Measurements from ENCODE around the gene ADRA2B.
"Not testable (repeated sequence)": the region's sequence is repeated elsewhere in the genome, so short reads cannot be mapped to it uniquely, and the experiment has no call there.

Gene ADRA2B

DNA sequence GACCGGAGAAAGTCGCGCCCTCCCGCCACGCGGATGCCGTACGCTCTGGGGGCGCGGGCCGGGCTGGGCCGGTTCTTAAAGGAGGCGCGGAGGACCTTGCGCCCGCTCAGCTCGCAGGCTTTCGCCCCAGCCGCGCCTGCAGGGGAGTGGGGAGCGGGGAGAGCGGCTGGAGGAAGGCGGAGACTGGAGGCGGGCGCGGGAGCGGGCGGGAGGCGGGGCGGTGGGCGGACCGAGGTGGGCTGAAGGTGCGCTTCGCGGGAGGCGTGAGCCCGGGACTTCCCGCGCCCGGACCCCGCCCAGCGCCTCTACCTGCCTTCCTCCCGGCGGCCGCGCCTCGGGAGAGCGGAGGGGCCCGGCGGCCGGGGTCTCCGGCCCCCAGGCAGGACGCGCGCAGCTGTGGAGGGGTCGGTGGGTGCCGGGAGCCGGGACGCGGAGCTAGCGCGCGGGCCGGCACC is at the start of gene ADRA2B:
TSS of gene ADRA2B (minus strand) at position 148 of the 455 bp plus-strand sequence. CDS start 422 bp downstream, outside the sequence.
- no peak for DNase-seq (ENCODE audit: low read depth)

- no peak for DNase-seq (ENCODE audit: low read depth)
These were observed 48.3 kb upstream of the ADRA2B start for GRCh38 chr2:96164459-96165184.

DNA sequence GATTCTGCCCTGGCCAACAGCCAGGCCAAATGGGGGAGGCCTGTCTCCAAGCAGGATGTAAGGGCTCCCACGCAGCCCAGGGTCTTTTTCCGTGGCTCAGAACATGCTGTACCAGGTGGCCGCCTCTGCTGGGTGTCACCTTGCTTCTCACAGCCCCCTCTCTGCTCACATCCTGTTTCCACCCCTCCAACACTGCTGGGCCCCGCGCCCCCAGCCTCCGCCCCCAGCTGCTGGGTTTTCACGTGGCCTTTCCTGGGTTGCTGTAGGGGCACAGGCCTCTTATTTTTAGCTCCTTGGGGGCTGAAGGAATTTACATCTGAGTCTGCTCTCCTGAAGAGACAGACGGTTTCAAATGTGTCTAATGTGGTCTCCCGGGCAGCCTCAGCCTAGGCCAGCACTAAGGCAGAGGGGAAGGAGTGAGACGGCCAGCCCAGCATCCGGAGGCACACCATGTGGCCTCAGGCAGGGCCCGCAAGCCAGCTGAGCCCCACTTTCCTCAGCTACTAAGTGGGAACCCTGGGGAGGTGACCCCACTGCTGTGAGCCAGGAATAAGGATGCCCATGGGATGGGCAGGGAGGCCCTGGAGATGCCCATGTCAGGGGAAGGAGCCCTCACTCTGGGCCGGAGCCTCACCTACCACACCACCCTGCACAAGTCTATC is 47.5 kb upstream of the ADRA2B start:
- no peak for DNase-seq (ENCODE audit: low read depth)

- DNase-seq (ENCODE audit: low read depth) = no peak
These were observed 47.0 kb upstream of the ADRA2B start for GRCh38 chr2:96163415-96163767.

GRCh38 chr2:96161898-96162297 is 45.5 kb upstream of the ADRA2B start:
- DNase-seq (ENCODE audit: low read depth) = no peak

DNA sequence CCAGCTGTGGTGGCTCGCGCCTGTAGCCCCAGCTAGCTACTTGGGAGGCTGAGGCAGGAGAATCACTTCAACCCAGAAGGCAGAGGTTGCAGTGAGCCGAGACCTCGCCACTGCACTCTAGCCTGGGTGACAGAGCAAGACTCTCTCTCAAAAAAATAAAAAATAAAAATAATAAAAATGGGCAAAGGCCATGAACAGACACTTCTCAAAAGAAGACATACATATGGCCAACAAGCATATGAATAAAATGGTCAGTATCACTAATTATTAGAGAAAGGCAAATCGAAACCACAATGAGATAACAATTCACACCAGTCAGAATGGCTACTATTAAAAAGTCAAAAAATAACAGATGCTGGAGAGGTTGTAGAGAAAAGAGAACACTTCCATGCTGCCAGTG is 44.0 kb upstream of the ADRA2B start:
- DNase-seq (ENCODE audit: low read depth) = not testable (repeated sequence)

DNA sequence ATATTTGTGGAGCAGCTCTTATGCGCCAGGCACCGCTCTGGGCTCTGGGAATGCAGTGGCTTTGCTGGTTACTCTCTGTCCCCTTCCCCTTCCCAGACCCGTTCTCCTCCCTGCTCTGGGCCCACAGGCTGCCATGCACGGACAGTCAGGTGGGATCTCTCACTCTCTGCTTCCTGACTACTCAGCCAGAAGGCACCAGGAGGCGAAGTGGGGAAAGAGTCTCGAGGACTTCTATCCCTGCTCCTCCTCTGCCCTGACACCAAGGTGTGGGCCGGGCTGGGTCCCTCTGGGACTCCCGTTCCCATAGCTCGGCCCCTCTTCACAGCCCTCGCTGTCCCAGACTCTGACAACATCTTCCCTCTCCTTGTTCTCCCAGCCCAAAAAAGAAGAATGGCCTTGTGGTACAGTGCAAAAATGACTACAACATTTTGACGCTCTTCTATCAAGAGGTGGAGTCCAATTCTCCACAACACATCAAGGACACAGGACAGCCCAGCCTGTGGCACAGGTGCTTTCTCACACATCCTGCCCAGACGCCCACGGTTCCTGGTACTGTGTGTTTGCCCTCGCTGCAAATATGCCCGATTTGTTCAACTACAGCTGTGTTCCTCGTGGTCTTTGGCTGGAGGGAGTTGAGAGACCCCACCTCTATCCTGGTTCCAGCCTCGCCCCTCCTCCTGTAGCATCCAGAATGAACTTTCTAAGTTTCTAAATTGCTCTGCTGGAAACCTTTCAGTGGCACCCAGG is 42.9 kb upstream of the ADRA2B start:
- DNase-seq (ENCODE audit: low read depth) = no peak

GRCh38 chr2:96158554-96158940 is 42.2 kb upstream of the ADRA2B start:
- no peak for DNase-seq (ENCODE audit: low read depth)

GRCh38 chr2:96157649-96158553 is 41.5 kb upstream of the ADRA2B start:
- DNase-seq (ENCODE audit: low read depth) = no peak

GRCh38 chr2:96156926-96157648 is 40.7 kb upstream of the ADRA2B start:
- no peak for DNase-seq (ENCODE audit: low read depth)

GRCh38 chr2:96156011-96156820 is 39.8 kb upstream of the ADRA2B start:
- no peak for DNase-seq (ENCODE audit: low read depth)

GRCh38 chr2:96154506-96155380 is 38.4 kb upstream of the ADRA2B start:
- no peak for DNase-seq (ENCODE audit: low read depth)

DNA sequence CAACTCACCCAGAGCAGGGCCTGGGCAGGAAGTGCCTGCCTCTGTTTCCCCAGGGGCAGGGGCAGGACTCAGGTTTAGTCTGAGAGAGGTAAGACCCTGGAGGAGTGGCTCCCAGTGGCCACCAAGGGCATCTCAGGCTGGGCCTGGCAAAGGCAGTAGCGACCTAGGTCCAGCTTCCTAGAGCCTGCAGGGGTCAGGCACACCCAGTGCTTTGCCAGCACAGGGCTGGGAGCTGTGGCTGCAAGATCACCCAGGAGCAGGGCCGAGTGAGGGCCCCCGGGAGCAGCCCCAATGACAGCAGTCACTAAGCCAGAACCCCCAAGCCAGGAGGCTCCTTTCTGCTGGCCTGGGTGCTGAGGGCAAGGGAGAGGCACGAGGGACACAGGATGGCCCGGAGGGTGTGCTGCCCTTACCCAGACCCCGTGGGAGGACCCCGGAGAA is 37.6 kb upstream of the ADRA2B start:
- no peak for DNase-seq (ENCODE audit: low read depth)

DNA sequence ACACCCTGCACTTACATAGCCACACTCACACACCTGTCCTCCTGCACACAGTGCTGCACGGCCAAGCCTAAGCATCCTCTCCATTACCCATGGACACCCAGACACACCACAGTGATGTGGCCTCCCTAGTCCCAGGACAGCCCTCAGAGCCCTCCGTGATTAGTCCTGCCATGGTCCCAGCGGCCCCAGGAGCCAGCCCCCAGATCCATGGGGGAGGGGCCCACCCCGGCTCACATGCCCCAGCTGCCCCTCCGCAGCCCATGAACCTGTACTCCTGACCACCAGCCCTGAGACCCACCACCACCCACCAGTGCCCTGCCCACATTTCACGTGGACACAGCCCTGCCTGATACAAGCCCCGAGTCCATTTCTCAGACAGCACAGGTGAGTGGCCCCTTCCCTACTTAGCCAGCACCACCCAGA is 36.9 kb upstream of the ADRA2B start:
- no peak for DNase-seq (ENCODE audit: low read depth)

- DNase-seq (ENCODE audit: low read depth) = no peak
These were observed 36.2 kb upstream of the ADRA2B start for GRCh38 chr2:96152304-96153161.

DNA sequence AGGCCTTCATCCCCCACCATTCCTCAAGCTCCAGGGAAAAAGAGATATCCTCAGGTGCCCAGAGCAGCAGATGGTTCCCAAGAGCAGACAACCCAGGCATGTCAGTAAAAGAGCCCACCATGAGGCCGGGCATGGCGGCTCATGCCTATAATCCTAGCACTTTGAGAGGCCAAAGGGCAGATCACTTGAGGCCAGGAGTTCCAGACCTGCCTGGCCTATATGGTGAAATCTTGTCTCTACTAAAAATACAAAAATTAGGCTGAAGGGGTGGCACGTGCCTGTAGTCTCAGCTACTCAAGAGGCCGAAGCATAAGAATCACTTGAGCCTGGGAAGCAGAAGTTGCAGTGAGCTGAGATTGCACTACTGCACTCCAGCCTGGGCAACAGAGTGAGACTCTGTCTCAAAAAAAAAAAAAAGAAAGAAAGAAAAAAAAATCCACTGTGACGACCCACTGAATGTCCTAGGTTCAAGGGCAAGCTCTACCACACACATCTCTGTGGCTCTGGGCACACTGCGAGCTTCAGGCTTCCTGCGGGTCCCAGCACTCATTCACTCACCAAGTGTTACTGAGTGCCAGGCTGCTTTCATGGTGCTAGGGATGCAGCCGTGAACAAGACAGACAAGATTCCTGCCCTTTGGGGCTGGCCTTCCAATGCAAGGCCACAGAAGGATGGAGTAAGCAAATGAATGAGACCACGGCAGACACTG is 35.4 kb upstream of the ADRA2B start:
- no peak for DNase-seq (ENCODE audit: low read depth)

DNA sequence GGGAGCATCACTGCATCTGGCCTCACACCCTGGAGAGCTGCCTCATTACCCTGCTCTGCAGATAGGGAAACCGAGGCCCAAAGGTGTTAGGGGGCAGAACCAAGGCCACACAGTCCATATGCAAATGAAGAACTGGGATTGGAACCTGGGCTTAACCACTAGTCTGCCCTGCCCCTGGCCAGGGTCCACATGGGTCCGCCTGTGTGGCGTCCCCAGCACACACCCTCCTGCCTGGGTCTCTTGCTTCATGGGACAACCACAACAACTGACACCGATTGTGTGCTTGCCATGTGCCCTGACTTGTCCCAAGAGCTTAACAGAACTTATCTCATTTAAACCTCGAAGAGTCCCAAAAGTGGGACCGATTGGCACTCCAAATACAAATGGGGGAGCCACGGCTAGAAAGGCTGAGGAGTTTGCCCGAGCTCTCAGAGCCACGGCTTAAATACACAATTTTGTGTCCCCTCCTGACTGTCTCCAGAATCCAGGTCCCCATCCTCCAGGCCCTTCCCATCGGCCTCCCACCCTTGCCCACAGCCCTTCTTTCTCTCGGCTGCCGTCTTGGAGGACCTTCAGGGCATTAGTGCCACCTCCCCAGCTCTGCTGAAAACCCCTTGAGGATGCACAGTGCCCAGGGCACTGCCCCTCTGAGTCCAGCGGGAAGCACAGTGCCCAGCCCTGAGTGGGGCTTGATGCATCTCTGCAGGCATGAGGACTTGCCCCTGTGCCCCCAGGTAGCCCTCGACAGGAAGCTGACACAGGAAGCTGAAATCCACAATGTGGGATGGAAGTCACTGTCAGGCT is 34.6 kb upstream of the ADRA2B start:
- no peak for DNase-seq (ENCODE audit: low read depth)

Measured in non-pigmented ciliary epithelial cell (primary cell).